Hematopoietic multipotent progenitor cell treated with erythropoietin and hydrocortisone succinate and interleukin-3 and kit ligand, for 8 days (in vitro differentiated cells): ENCODE data around the gene DHDH.

Experiments
- DNase-seq: peaks from one replicate; pipeline ENCODE4 v3.0.0-alpha.2; 2015

DHDH gene

DNA sequence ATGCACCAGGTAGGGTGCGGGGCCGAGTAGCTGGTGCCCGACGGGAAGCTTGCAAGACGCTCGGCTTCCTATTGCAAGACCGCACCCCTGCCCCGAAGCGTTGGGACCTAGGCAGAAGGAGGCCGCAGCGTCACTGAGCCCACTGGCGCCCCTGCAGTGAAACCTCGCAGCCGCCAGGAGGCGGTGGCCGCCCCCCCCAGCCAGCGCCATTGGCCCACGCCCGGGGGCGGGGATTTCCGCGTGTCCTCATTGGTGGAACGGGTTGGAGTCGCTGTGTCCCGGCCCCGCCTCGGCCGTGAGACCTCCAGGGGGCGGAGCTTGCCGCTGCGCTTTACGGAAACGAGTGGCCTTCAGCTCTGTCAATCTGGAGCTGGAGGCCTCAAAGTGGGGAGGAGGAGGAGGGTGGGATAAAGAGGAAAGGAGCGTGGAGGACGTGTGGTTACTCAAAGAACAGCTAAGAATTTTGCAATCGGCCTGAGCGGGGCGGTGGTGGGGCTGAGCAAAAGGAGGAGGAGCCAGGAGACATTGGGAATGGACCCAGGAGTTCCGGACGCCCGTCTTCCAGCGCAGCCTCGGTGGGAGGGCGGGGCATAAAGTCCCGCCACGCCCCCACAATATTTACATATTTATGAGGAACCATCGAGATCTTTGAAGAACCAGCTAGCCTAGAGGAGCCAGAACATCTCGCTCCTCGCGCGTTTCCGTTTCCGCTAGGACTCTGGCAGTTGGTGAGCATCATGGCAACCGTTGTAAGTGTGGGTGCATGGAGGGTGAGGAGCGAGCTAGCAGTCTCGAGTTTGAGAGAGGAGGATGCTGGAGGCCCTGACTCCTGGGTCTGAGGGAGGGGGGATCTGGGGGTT lies 59.9 kb downstream of the DHDH start, which contains the start of the genes GYS1 and RUVBL2:
Gene GYS1 (minus strand): TSS at position 135 of the 860 bp plus-strand sequence. CDS start 197 bp downstream, outside the sequence.
Gene RUVBL2 (plus strand): TSS at position 713 of the 860 bp plus-strand sequence. CDS start 25 bp downstream, at position 738.
- DNase-seq, result peak; percentile 99

- peak; percentile 24 for DNase-seq
These were observed 60.5 kb downstream of the DHDH start for GRCh38 chr19:48994035-48994386.
